HG03097 (cell line): ENCODE data around the gene ZNF25.
"Not testable (repeated sequence)": the region's sequence is repeated elsewhere in the genome, so short reads cannot be mapped to it uniquely, and the experiment has no call there.

Experiments used
- ATAC-seq: cut with Tn5 transposase; IDR thresholded peaks from one replicate; pipeline ENCODE4 v1.9.1; 2021; ENCODE audit not compliant: unreplicated experiment, low FRiP score

ZNF25 gene

DNA sequence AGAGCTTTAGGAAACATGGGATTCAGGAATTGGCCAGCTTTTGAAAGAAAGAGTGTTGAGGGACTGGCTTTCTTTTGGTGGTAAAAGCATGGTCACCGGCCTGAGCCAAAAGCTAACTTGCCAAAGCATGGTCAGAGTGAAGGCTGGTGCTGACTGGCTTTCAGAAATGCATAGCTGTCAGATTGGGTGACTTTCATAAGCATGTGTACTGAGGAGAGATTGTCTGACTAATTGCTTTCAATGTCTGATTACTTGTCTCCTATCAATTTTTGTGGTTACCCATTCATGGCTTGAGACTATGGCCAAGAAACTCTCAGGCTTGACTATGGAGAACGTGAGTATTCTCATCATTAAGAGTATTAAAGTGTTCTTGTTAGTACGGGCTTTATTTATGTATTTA lies 28.2 kb downstream of the ZNF25 start:
- ATAC-seq, result no peak

DNA sequence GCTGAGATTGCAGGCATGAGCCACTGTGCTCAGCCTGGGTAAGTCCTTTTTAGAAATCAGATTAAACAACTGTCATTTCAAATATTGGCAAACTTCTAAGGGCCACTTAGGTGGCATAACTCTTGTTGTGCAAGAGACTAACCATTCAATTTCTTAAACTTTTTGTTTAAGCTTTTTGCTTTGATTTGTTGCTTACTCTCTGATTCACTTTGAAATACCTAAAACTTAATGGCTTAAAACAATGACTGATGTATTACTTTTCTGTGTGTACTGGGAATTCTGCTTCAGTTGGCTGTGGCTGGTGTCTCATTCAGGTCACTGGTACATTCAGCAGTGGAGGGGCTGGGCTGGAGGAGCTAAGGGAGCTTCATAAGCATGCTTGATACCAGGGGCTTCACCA lies 28.9 kb downstream of the ZNF25 start:
- ATAC-seq, result no peak

DNA sequence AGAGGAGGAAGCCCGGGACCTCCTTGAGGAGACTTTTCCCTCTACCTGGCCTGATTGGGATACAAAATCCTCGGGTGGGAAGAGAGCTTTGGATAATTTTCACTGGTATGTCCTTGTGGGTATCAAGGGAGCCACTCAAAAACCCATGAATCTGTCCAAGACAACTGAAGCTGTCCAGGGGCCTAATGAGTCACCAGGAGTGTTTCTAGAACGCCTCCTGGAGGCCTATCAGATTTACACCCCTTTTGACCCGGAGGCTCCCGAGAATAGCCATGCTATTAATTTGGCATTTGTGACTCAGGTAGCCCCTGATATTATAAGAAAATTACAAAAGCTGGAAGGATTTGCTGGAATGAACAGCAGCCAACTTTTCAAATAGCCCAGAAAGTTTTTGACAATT lies 38.6 kb downstream of the ZNF25 start:
- no peak for ATAC-seq

GRCh38 chr10:37934791-37935190 lies 41.7 kb downstream of the ZNF25 start:
- ATAC-seq, result no peak

GRCh38 chr10:37930423-37930822 lies 46.0 kb downstream of the ZNF25 start:
- no peak for ATAC-seq

DNA sequence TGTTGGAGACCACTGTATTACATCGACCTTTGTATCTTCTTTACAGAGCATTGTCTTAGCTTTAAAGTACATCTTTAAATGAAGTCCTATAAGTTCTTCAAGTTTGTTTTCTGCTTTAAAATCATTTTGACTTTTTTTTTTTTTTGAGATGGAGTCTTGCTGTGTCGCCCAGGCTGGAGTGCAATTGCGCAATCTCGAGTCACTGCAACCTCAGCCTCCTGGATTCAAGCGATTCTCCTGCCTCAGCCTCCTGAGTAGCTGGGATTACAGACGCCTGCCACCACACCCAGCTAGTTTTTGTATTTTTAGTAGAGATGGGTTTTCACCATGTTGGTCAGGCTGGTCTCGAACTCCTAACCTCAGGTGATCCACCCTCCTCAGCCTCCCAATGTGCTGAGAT lies 68.3 kb downstream of the ZNF25 start:
- ATAC-seq, result not testable (repeated sequence)

DNA sequence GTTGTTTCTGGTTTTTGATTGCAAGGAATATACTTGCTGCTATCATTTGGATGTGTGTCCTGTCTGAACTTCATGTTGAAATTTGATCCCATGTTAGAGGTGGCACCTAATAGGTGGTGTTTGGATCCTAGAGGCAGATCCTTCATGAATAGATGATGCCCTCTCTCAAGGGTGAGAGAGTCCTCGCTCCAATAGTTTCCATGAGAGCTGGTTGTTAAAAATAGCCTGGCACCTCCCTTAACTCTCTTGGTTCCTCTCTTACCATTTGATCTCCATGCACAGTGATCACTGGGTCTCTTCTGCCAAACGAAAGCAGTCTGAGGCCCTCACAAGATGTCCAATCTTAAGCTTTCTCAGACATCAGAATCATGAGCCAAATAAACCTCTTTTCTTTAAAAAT lies 70.1 kb downstream of the ZNF25 start:
- no peak for ATAC-seq
